Measurements from ENCODE around the gene AKNAD1. TPM values are rescaled to one million over a fixed set of nuclear protein-coding genes. Genes with fewer than 3 reads are reported as not detected.

The AKNAD1 gene
- total RNA-seq, 1 experiment from 2014 or later = 7.2 TPM

DNA sequence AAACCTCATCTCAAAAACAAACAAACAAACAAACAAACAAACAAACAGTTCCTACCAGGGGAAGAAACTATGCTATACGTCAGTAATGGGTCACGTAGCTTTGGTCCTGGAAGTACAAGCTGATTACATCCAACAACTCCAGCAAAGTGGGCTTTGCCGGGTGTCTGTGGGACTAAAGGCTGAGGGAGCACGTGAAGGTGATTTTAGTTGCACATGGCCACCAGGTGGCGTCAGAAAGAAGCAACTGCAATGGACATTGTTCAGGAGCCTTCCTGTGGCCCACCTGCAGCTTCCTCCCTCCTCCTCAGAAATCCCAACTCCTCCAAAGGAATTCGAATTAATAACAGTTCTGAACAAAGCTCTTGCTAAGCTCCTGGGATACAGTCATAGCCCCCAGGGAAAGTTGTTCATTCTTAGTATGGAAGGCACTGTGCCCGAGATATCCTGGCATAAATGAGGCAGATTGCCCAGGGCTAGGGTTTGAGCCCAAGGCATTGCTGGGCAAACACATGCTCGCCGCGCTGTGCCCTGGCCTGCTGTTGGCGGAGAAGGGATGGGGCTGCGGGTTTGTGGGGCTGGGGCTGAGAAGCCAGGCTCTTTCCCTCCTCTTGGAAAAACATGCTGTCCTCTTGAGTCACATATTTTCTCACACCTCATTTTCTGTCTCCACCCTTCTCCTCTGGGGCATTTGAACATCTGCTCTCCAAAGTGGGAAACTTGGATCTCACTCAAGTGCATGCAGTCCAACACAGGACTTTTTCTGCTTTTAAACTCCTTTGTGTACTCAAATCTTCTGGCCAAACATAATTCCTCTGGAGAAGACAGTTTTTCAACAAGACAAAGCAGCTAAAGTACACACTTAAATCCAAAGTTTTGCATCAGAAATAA, 28.6 kb downstream of the AKNAD1 start:
- Mint-ChIP-seq H3K27ac (ENCODE audit: low read depth, unreplicated experiment) (peak overlapping the region; percentile 94), H3K36me3 (ENCODE audit: insufficient read depth, unreplicated experiment) (peaks cover 11% of the 10 kb centered on the region), H3K4me3 (ENCODE audit: unreplicated experiment) (peak overlapping the region; percentile 59), H3K27me3 (ENCODE audit: insufficient read depth, unreplicated experiment) (no peaks in the 10 kb centered on the region), H3K9me3 (ENCODE audit: unreplicated experiment) (no peaks in the 10 kb centered on the region), H3K4me1 (ENCODE audit: insufficient read depth, unreplicated experiment) (peaks cover 47% of the 10 kb centered on the region)
- intact Hi-C loops (cut with micrococcal nuclease) = loop anchor here (1.0 to 5.0 kb wide), 6 partner anchors 50 to 434 kb away; partner anchors contain the start of genes PRPF38B and STXBP3
- CTCF ChIA-PET = interaction anchor here (0.6 to 11.1 kb wide), 32 partner anchors 9 to 169 kb away, joined by 3 to 255 read pairs (median 4); partner anchors contain the start of genes GPSM2 and PRPF38B
- TF ChIP-seq, protein P1, sequence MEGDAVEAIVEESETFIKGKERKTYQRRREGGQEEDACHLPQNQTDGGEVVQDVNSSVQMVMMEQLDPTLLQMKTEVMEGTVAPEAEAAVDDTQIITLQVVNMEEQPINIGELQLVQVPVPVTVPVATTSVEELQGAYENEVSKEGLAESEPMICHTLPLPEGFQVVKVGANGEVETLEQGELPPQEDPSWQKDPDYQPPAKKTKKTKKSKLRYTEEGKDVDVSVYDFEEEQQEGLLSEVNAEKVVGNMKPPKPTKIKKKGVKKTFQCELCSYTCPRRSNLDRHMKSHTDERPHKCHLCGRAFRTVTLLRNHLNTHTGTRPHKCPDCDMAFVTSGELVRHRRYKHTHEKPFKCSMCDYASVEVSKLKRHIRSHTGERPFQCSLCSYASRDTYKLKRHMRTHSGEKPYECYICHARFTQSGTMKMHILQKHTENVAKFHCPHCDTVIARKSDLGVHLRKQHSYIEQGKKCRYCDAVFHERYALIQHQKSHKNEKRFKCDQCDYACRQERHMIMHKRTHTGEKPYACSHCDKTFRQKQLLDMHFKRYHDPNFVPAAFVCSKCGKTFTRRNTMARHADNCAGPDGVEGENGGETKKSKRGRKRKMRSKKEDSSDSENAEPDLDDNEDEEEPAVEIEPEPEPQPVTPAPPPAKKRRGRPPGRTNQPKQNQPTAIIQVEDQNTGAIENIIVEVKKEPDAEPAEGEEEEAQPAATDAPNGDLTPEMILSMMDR (IDR thresholded peaks at IDR 0.05; ENCODE audit: unreplicated experiment) = peak; percentile 75
- no TSS peak for BruUV-seq (replicated peaks)
- peak; percentile 96 for DNase-seq (ENCODE audit: unreplicated experiment)
- POLR2A ChIA-PET = interaction anchor here (0.6 to 8.7 kb wide), 25 partner anchors 9 to 167 kb away, joined by 3 to 276 read pairs (median 6); partner anchors contain the start of genes CLCC1, GPSM2 and PRPF38B

DNA sequence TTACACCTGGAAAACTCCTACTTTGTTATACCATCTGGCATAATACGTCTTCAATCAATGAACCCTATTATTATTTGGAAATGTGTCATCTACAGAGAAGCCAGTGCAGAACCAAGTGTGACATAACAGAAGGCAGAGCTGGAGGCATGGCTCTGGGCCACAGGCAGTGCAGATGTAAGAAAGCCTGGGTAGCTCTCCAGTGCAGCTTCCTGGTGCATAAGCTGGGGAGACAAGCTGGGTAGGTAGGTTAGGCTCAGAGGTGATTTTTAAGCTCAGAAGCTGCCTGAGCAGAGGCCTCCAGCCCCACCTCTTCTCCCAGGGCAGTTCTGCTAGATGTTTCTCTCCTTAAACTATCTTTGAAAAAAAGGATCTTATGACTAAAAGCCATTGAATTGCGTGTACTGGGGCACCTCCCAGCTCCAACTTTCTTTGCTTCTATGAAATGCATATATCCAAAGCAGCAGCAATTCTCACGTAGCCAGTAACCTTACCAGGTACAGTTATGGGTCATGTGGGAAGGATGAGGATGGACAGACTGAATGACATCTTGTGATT, 30.7 kb downstream of the AKNAD1 start:
- no peaks in the 10 kb centered on the region for H3K9me3 Mint-ChIP-seq (ENCODE audit: unreplicated experiment)
- no TSS peak for BruUV-seq (replicated peaks)
- ChIA-PET POLR2A (interaction anchor here (1.1 to 8.7 kb wide), 6 partner anchors 8 to 75 kb away, joined by 8 to 276 read pairs (median 153); partner anchors contain the start of gene GPSM2), CTCF (interaction anchor here (0.5 to 11.1 kb wide), 10 partner anchors 8 to 286 kb away, joined by 3 to 255 read pairs (median 22); partner anchors contain the start of gene GPSM2)
- peaks cover 27% of the 10 kb centered on the region for H3K36me3 Mint-ChIP-seq (ENCODE audit: insufficient read depth, unreplicated experiment)
- peaks cover 33% of the 10 kb centered on the region for H3K4me1 Mint-ChIP-seq (ENCODE audit: insufficient read depth, unreplicated experiment)
- no peak for DNase-seq (ENCODE audit: unreplicated experiment)
- no peak overlapping the region for H3K4me3 Mint-ChIP-seq (ENCODE audit: unreplicated experiment)
- H3K27me3 Mint-ChIP-seq (ENCODE audit: insufficient read depth, unreplicated experiment) = no peaks in the 10 kb centered on the region
- no peak overlapping the region for H3K27ac Mint-ChIP-seq (ENCODE audit: low read depth, unreplicated experiment)
- TF ChIP-seq, protein P1 (IDR thresholded peaks at IDR 0.05; ENCODE audit: unreplicated experiment) = no peak
- intact Hi-C loops (cut with micrococcal nuclease) = loop anchor here (5.0 kb wide), 1 partner anchor 79 kb away; the partner anchor contains the start of gene STXBP3

DNA sequence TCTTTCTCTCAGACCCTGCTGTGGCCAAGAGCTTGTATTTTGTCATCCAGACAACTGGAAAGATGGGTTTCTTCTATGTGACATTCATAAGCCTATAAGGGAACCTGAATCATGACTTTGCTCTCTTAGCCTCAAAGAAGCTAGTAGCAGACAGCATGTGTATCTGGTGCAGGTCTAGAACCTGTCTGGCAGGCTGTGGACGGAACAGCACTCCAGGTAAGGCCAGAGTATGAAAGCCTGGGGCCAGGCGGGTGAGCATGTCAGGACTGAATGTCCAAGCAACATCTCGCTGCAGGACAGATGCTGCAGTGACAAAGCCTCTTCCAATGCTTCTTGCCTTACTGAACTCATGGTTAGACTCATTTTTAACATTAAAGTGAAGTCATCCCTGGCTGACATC, 32.8 kb downstream of the AKNAD1 start:
- CTCF ChIA-PET = interaction anchor here (8.4 to 11.1 kb wide), 2 partner anchors 62 to 71 kb away, joined by 105 to 255 read pairs; no protein-coding TSS in a partner anchor
- DNase-seq (ENCODE audit: unreplicated experiment) = no peak
- BruUV-seq (replicated peaks) = no TSS peak
- H3K9me3 Mint-ChIP-seq (ENCODE audit: unreplicated experiment) = no peaks in the 10 kb centered on the region
- intact Hi-C loops (cut with micrococcal nuclease) = no loop called here
- H3K4me1 Mint-ChIP-seq (ENCODE audit: insufficient read depth, unreplicated experiment) = peaks cover 17% of the 10 kb centered on the region
- POLR2A ChIA-PET = interaction anchor here (1.0 kb wide), 1 partner anchor 73 kb away, joined by 3 read pairs; no protein-coding TSS in a partner anchor
- peaks cover 28% of the 10 kb centered on the region for H3K36me3 Mint-ChIP-seq (ENCODE audit: insufficient read depth, unreplicated experiment)
- TF ChIP-seq, protein P1 (IDR thresholded peaks at IDR 0.05; ENCODE audit: unreplicated experiment) = no peak
- no peaks in the 10 kb centered on the region for H3K27me3 Mint-ChIP-seq (ENCODE audit: insufficient read depth, unreplicated experiment)
- no peak overlapping the region for H3K27ac Mint-ChIP-seq (ENCODE audit: low read depth, unreplicated experiment)
- H3K4me3 Mint-ChIP-seq (ENCODE audit: unreplicated experiment) = no peak overlapping the region

DNA sequence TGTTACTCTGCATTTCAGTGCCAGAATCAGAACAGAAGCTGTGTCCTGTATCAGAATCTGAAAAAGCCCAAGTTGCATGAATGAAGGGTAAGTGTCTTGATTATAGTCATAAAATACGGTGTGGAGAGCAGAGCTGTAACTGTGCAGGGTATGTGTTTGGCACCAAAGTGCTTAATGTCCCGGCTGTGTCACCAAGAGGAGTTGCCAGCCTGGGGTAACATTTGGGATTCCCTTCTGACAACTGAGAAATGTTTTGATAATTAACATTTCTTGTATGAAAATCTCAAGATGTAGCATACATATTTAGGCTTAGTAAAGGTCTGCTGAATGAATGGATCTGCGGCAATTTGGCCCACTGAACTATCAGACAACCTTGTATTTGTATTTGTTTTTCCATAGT, 33.3 kb downstream of the AKNAD1 start:
- CTCF ChIA-PET = interaction anchor here (8.4 to 11.1 kb wide), 2 partner anchors 62 to 72 kb away, joined by 105 to 255 read pairs; no protein-coding TSS in a partner anchor
- no peaks in the 10 kb centered on the region for H3K27me3 Mint-ChIP-seq (ENCODE audit: insufficient read depth, unreplicated experiment)

More for the DNA sequence above, 33.3 kb downstream of the AKNAD1 start:
- H3K4me3 Mint-ChIP-seq (ENCODE audit: unreplicated experiment) = no peak overlapping the region
- POLR2A ChIA-PET = interaction anchor here (1.0 kb wide), 1 partner anchor 73 kb away, joined by 3 read pairs; no protein-coding TSS in a partner anchor
- no peak overlapping the region for H3K27ac Mint-ChIP-seq (ENCODE audit: low read depth, unreplicated experiment)
- no peak for DNase-seq (ENCODE audit: unreplicated experiment)
- TF ChIP-seq, protein P1 (IDR thresholded peaks at IDR 0.05; ENCODE audit: unreplicated experiment) = no peak
- peaks cover 28% of the 10 kb centered on the region for H3K36me3 Mint-ChIP-seq (ENCODE audit: insufficient read depth, unreplicated experiment)
- no peaks in the 10 kb centered on the region for H3K9me3 Mint-ChIP-seq (ENCODE audit: unreplicated experiment)
- peaks cover 14% of the 10 kb centered on the region for H3K4me1 Mint-ChIP-seq (ENCODE audit: insufficient read depth, unreplicated experiment)
- BruUV-seq (replicated peaks) = no TSS peak
- intact Hi-C loops (cut with micrococcal nuclease) = no loop called here
